ENCODE results near the gene MYO7A. TPM values are rescaled to one million over a fixed set of nuclear protein-coding genes. Genes with fewer than 3 reads are reported as not detected.

The MYO7A gene
- total RNA-seq, 2 experiments from 2014 or later, result 0.61 to 0.63 TPM

DNA sequence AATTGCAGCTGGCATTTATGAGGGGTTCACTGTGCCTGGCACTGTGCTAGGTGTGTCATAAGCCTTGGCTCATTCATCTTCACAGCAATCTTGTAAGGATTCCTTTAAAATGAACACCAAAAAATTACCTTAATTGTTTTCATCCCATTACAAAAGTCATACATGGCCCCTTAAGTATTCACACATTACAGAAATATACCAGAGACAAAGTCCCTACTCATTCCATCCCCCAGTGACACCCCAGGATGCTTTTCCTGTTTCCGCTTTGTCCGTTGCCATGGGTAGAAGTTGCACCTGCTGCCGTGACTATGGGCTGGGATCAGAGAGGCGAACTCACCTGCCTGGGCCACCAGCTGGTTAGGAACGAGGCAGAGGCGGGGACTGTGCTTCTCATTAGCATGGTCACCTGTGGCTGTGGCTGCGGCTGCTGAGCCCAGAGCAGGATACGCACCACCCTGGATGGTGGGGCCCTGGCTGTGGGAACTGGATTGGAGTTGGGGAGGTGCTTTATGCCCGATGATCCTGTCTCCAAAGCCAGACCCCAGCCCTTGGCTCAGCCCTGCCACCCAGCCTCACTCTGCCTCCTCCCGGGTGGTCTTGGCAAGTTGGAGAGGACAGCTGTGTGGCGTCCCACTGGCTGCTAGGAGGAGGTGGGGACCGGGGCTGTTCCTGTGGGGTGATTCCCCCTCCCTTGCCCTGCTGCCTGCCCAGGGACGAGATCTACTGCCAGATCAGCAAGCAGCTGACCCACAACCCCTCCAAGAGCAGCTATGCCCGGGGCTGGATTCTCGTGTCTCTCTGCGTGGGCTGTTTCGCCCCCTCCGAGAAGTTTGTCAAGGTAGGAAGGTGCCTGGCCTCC lies 60.8 kb downstream of the MYO7A start:
- H3K36me3 Mint-ChIP-seq (ENCODE audit: low read depth), result no peaks in the 10 kb centered on the region
- H3K4me1 ChIP-seq (ENCODE audit: insufficient read depth, low read length), result no peaks in the 10 kb centered on the region
- POLR2A ChIA-PET, result interaction anchor here (0.5 kb wide), 1 partner anchor 60 kb away, joined by 3 read pairs; no protein-coding TSS in a partner anchor
- H3K4me1 Mint-ChIP-seq (ENCODE audit: low read depth), result no peaks in the 10 kb centered on the region
- no peak overlapping the region for H3K27ac ChIP-seq (ENCODE audit: low read depth in 1 of 2, low read length in 2 of 2)
- H3K36me3 ChIP-seq (ENCODE audit: insufficient read depth, low read length), result no peaks in the 10 kb centered on the region
- no peaks in the 10 kb centered on the region for H3K27me3 ChIP-seq (ENCODE audit: control insufficient read depth in 1 of 2, insufficient read depth in 2 of 2, low read length in 2 of 2)
- TF ChIP-seq, protein P1, sequence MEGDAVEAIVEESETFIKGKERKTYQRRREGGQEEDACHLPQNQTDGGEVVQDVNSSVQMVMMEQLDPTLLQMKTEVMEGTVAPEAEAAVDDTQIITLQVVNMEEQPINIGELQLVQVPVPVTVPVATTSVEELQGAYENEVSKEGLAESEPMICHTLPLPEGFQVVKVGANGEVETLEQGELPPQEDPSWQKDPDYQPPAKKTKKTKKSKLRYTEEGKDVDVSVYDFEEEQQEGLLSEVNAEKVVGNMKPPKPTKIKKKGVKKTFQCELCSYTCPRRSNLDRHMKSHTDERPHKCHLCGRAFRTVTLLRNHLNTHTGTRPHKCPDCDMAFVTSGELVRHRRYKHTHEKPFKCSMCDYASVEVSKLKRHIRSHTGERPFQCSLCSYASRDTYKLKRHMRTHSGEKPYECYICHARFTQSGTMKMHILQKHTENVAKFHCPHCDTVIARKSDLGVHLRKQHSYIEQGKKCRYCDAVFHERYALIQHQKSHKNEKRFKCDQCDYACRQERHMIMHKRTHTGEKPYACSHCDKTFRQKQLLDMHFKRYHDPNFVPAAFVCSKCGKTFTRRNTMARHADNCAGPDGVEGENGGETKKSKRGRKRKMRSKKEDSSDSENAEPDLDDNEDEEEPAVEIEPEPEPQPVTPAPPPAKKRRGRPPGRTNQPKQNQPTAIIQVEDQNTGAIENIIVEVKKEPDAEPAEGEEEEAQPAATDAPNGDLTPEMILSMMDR (IDR thresholded peaks at IDR 0.05), result peak; percentile 16
- intact Hi-C loops (cut with DNase I, micrococcal nuclease), result loop anchor here (1.0 to 5.0 kb wide), 3 partner anchors 62 to 142 kb away; no protein-coding TSS in a partner anchor
- H3K9me3 Mint-ChIP-seq, result no peaks in the 10 kb centered on the region
- no peaks in the 10 kb centered on the region for H3K27me3 Mint-ChIP-seq
- H3K9me3 ChIP-seq (ENCODE audit: control insufficient read depth in 1 of 2, insufficient read depth in 1 of 2, low read length in 2 of 2), result no peaks in the 10 kb centered on the region
- no peak for ATAC-seq (ENCODE audit: poor library complexity)
- no peak overlapping the region for H3K27ac Mint-ChIP-seq
- CTCF ChIA-PET, result interaction anchor here (1.1 to 4.1 kb wide), 2 partner anchors 62 to 141 kb away, joined by 4 to 23 read pairs; partner anchors contain the start of gene MYO7A
- no peak overlapping the region for H3K4me3 Mint-ChIP-seq
- DNase-seq, result no peak
- no peak overlapping the region for H3K4me3 ChIP-seq (ENCODE audit: low read length)

DNA sequence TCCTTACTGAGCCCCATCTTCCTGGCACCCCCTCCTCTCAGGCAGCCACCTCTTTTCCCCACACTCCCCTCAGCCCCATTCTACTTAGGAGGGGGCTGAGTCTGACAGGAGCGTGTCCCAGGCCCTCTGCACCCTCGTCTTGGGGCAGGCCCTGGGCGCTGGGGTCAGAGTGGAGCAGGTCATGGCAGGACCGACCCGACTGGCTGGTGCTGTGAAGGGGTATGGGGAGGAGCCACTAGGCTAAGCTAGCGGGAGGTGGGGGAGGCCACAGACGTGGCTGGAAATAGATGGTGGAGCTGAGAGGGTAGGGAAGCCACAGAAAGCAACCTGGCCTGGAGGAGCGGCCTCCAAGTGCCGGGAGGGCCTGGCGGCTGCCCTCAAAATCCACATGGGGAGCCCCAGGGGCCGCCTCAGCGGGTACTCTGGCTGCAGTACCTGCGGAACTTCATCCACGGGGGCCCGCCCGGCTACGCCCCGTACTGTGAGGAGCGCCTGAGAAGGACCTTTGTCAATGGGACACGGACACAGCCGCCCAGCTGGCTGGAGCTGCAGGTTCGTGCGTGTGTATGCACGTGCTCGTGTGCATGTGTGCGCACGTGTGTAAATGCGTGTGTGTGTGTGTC lies 61.7 kb downstream of the MYO7A start:
- no peaks in the 10 kb centered on the region for H3K36me3 ChIP-seq (ENCODE audit: insufficient read depth, low read length)
- DNase-seq (no peak), ATAC-seq (ENCODE audit: poor library complexity) (no peak)
- H3K27me3 ChIP-seq (ENCODE audit: control insufficient read depth in 1 of 2, insufficient read depth in 2 of 2, low read length in 2 of 2), result no peaks in the 10 kb centered on the region
- H3K4me3 ChIP-seq (ENCODE audit: low read length), result no peak overlapping the region
- POLR2A ChIA-PET, result interaction anchor here (0.5 kb wide), 1 partner anchor 60 kb away, joined by 3 read pairs; no protein-coding TSS in a partner anchor
- Mint-ChIP-seq H3K27ac (no peak overlapping the region), H3K9me3 (no peaks in the 10 kb centered on the region), H3K4me3 (no peak overlapping the region), H3K36me3 (ENCODE audit: low read depth) (no peaks in the 10 kb centered on the region), H3K4me1 (ENCODE audit: low read depth) (no peaks in the 10 kb centered on the region), H3K27me3 (no peaks in the 10 kb centered on the region)
- TF ChIP-seq, protein P1 (IDR thresholded peaks at IDR 0.05), result no peak
- no peak overlapping the region for H3K27ac ChIP-seq (ENCODE audit: low read depth in 1 of 2, low read length in 2 of 2)
- CTCF ChIA-PET, result interaction anchor here (1.1 to 4.1 kb wide), 2 partner anchors 62 to 142 kb away, joined by 4 to 23 read pairs; partner anchors contain the start of gene MYO7A
- no peaks in the 10 kb centered on the region for H3K9me3 ChIP-seq (ENCODE audit: control insufficient read depth in 1 of 2, insufficient read depth in 1 of 2, low read length in 2 of 2)
- H3K4me1 ChIP-seq (ENCODE audit: insufficient read depth, low read length), result no peaks in the 10 kb centered on the region
- intact Hi-C loops (cut with DNase I, micrococcal nuclease), result loop anchor here (2.0 to 5.0 kb wide), 2 partner anchors 142 to 143 kb away; no protein-coding TSS in a partner anchor

DNA sequence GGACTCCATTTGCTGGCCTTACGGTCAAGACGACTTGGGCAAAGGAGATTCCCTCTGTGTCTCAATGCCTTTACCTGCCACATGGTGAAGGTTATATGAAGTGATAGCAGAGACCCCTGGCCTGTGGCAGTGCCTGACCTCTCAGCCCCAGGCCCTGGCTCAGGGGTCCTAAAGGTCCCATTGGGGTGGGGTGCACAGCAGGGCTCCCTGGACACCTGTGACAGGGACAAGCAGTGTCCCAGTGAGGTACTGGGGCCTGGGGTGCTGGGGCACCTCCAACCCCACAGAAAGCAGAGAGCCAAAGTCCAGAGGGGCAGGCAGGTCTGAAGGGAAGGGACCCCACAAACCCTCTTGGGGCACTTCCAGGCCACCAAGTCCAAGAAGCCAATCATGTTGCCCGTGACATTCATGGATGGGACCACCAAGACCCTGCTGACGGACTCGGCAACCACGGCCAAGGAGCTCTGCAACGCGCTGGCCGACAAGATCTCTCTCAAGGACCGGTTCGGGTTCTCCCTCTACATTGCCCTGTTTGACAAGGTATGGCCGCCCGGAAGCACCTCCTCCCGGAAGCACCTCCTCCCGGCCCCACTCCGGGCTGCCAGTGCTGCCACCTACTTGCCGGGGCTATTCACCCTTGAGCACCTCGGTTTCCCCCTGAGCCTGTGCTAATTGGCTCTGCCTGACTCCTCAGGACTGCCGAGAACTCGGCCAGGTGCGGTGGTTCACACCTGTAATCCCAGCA lies 62.5 kb downstream of the MYO7A start:
- no peaks in the 10 kb centered on the region for H3K4me1 ChIP-seq (ENCODE audit: insufficient read depth, low read length)
- H3K4me1 Mint-ChIP-seq (ENCODE audit: low read depth), result no peaks in the 10 kb centered on the region
- no peaks in the 10 kb centered on the region for H3K36me3 Mint-ChIP-seq (ENCODE audit: low read depth)
- no peaks in the 10 kb centered on the region for H3K27me3 ChIP-seq (ENCODE audit: control insufficient read depth in 1 of 2, insufficient read depth in 2 of 2, low read length in 2 of 2)
- no peaks in the 10 kb centered on the region for H3K27me3 Mint-ChIP-seq
- no peak overlapping the region for H3K4me3 Mint-ChIP-seq
- ChIA-PET CTCF (no interaction called here), POLR2A (no interaction called here)
- TF ChIP-seq, protein P1 (IDR thresholded peaks at IDR 0.05), result no peak
- no peak for ATAC-seq (ENCODE audit: poor library complexity)
- no peak for DNase-seq
- no peaks in the 10 kb centered on the region for H3K9me3 ChIP-seq (ENCODE audit: control insufficient read depth in 1 of 2, insufficient read depth in 1 of 2, low read length in 2 of 2)
- H3K36me3 ChIP-seq (ENCODE audit: insufficient read depth, low read length), result no peaks in the 10 kb centered on the region
- H3K27ac ChIP-seq (ENCODE audit: low read depth in 1 of 2, low read length in 2 of 2), result no peak overlapping the region
- H3K9me3 Mint-ChIP-seq, result no peaks in the 10 kb centered on the region
- H3K27ac Mint-ChIP-seq, result no peak overlapping the region
- no peak overlapping the region for H3K4me3 ChIP-seq (ENCODE audit: low read length)
- intact Hi-C loops (cut with DNase I, micrococcal nuclease), result no loop called here

Measured in CD4-positive, alpha-beta T cell (primary cell).